Measurements from ENCODE around the gene CASZ1. TPM values are rescaled to one million over a fixed set of nuclear protein-coding genes. Genes with fewer than 3 reads are reported as not detected.
A peak's percentile ranks its signal among the peaks of the same experiment; 100 is the strongest.

CASZ1 gene
- total RNA-seq, 1 donor from 2014 or later, result 50.3 TPM

- peak; percentile 6 for ATAC-seq (ENCODE audit: poor library complexity)
- intact Hi-C loops (cut with DNase I), result no loop called here
- DNase-seq, result no peak
Measured at GRCh38 chr1:10738061-10739058, 58.1 kb downstream of the CASZ1 start.

GRCh38 chr1:10737651-10738050 lies 58.8 kb downstream of the CASZ1 start:
- intact Hi-C loops (cut with DNase I), result no loop called here
- ATAC-seq (ENCODE audit: poor library complexity) (peak; percentile 2), DNase-seq (no peak)

DNA sequence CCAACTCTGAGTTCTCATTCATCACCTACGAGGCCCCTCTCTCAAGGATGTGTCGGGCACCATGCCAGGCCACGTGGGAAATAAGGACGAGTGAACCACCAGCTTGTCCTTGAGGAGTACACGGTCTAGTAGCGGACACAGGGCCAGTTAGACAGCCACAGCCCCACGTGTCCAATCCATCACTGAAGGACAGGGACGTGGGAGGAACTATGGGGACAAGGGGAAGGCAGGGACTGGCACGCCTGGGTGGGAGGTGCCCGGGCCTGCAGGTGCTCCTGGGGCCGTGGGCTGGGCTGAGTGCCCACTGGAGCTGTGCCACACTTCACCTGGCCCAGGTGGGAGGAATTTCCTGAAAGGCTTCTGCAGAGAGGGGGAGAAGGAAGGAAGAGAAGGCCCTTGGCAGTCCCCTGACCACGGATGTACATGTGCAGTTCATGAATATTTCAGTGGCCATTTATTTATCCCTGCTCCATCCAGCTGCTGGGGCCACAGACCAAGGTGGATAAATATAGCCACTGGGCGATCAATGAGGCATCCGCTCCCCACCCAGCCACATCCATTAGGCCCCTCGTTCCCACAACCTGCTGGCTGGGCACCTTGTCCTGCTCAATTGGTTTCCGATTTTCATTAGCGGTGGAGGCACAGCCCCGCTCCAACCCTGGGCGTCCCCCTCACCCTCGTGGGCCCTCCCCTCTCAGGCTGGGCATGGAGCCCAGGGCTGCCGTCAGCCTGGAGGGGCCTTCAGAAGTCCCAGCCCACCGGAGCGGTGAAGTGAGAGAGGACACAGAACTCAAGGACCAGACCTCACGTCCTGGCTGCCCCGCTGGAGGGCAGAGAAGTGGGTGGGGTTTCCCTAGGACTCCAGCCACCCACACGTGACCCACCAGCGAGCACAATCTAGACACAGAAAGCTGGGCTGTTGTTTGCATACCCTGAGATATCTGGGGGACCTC lies 59.5 kb downstream of the CASZ1 start:
- DNase-seq, result peak; percentile 75
- intact Hi-C loops (cut with DNase I), result no loop called here

DNA sequence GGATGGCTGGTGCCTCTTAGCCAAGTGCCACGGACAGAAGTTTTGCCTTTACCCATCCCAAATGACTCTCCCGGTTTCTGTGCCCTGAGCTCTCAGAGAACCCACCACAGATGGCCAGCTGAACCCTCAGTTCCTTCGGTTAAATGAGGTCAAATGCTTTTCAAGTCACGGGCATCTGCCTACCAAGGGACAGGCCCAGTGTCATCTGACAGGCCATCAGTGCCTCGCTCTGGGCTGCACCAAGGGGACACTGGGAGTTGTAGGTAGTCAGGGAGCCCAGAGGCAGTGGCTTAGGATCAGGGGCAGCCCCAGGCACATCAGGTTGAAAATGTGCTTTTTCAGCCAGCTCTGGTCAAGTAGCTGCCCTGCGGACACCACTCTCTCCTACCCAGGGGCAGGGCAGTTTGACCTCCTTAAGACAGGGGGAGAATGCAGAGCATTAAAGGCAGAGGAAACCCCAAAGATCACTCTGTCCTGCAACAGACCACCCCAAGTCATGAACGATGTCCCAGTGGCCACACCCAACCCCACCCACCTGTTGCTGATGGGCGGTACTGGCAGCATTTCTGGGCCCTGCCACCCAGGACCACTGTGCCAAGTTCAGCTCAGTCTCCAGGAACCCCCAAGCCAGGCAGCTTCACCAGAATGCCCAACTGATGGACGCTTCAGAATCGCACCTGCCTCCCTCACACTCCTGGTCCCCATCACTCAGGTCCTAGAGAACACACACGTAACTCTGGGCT lies 60.7 kb downstream of the CASZ1 start:
- DNase-seq, result no peak
- intact Hi-C loops (cut with DNase I), result no loop called here
- ATAC-seq (ENCODE audit: poor library complexity), result peak; percentile 58

More for the DNA sequence above, 59.5 kb downstream of the CASZ1 start:
- peak; percentile 59 for ATAC-seq (ENCODE audit: poor library complexity)

- DNase-seq, result peak; percentile 67
- peak; percentile 67 for ATAC-seq (ENCODE audit: poor library complexity)
- intact Hi-C loops (cut with DNase I), result no loop called here
Measured at GRCh38 chr1:10734962-10735544, 61.4 kb downstream of the CASZ1 start.

GRCh38 chr1:10734375-10734774 lies 62.1 kb downstream of the CASZ1 start:
- intact Hi-C loops (cut with DNase I), result no loop called here
- ATAC-seq (ENCODE audit: poor library complexity) (no peak), DNase-seq (no peak)

DNA sequence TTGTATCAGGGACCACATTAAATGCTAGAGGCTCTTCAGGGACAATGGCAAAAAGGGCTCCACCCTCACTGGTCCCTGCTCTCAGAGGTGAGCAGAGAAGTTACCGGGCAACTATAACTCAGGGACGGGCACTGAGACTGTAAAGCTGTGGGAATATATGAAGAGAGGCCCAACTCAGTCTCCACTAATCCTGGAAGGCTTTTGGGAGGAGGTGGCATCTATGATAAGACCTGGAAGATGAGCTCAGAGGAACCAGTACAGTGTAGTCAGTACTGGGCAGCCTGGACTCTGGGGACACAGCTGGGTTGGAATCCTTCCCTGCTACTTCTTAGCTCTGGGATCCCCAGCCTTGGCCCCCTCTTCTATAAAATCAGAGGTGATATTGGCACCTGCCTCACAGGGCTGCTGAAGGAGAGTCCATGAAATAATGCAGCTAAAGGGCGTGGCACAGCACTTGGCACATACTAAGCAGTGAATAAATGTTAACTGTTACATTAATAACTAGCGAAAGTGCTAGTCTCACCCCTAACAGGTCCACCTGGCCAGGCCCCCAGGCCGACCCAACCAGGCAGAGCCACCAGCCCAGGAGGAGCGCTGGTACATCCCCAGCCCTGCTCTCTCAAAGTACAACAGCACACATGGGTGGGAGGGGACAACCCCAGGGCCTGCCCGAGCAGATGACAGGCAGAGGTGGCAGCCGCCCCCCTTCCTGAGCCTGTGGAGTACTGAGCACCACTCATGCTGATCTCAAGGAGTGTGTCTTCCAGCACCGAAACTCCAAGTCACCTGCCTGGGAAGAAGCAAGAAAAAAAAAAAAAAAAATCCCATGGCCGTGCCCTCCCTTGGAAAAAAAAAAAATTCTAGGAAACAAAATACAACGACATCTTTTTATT lies 62.7 kb downstream of the CASZ1 start:
- ATAC-seq (ENCODE audit: poor library complexity), result no peak
- intact Hi-C loops (cut with DNase I), result no loop called here
- no peak for DNase-seq

GRCh38 chr1:10730985-10731384 lies 65.5 kb downstream of the CASZ1 start:
- DNase-seq (no peak), ATAC-seq (ENCODE audit: poor library complexity) (no peak)
- intact Hi-C loops (cut with DNase I), result no loop called here

GRCh38 chr1:10728595-10729410 lies 67.6 kb downstream of the CASZ1 start:
- DNase-seq (no peak), ATAC-seq (ENCODE audit: poor library complexity) (no peak)
- intact Hi-C loops (cut with DNase I), result no loop called here

- intact Hi-C loops (cut with DNase I), result no loop called here
- ATAC-seq (ENCODE audit: poor library complexity) (peak; percentile 9), DNase-seq (peak; percentile 76)
Measured at GRCh38 chr1:10727751-10728232, 68.7 kb downstream of the CASZ1 start.

DNA sequence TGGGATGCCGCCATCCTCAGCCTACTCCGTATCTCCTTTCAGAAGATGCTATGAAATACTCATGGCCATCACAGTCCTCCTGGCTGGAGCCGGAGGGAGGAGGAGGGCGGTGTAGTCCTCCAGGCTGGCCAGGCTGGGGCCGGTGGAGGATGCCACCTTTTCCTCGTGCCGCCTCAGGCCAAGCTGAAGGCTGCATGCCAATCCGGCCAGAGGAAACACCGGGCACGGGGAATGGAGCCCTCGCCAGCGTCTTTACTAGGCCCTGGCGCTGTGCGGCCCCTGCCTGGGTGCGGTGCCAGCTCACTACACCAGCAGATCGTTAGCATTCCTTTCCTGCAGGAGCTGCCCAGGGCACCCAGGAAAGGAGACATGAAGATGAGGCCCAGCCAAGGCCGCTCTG lies 70.1 kb downstream of the CASZ1 start:
- DNase-seq (peak; percentile 88), ATAC-seq (ENCODE audit: poor library complexity) (peak; percentile 63)
- intact Hi-C loops (cut with DNase I), result no loop called here

DNA sequence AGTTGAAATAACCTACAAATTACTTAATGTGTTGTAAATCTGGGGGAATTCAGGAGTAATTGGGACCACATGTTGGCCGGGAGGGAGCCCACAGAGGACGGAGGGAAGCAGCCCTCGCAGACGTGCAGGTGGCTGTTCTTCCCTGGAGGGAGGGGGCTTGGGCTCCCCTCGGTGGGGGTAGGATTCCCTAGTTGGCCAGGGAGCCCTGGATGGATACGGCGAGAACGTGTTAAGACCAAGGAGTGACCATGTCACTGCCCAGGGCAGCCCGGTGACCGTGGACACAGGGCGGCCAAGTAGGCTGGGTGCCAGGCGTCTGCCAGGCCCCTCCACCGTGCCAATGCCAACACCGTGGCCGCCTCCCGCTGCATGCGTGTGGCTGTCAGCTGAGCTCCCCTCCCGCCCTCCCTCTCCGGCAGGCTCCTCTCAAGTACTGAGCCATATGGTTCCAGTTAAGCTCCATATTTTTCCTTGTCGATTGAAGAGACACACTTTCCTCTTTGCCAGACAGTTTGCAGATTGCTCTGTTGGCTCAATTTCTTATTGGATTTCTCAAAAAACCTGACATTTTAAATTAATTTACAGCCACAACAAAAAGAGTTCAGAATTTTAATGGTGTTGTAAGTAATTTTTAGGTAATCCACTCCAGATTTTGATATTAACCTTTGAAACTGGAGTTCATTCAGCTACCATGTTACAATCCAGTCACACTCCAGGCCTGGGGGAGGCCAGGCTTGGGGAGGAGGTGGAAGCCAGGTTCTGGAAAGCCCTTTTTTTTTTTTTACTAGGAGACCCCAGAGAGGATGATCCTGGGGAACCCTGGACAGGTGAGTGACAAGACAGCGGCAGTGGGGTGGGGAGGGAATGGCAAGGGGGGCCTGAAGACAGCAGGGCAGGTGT lies 71.2 kb downstream of the CASZ1 start:
- peak; percentile 50 for ATAC-seq (ENCODE audit: poor library complexity)

GRCh38 chr1:10724511-10724910 lies 71.9 kb downstream of the CASZ1 start:
- intact Hi-C loops (cut with DNase I), result no loop called here
- ATAC-seq (ENCODE audit: poor library complexity) (peak; percentile 1), DNase-seq (peak; percentile 31)

More for the DNA sequence above, 71.2 kb downstream of the CASZ1 start:
- intact Hi-C loops (cut with DNase I), result no loop called here
- DNase-seq, result peak; percentile 71

GRCh38 chr1:10724052-10724494 lies 72.4 kb downstream of the CASZ1 start:
- ATAC-seq (ENCODE audit: poor library complexity), result peak; percentile 78
- intact Hi-C loops (cut with DNase I), result no loop called here
- DNase-seq, result peak; percentile 71

DNA sequence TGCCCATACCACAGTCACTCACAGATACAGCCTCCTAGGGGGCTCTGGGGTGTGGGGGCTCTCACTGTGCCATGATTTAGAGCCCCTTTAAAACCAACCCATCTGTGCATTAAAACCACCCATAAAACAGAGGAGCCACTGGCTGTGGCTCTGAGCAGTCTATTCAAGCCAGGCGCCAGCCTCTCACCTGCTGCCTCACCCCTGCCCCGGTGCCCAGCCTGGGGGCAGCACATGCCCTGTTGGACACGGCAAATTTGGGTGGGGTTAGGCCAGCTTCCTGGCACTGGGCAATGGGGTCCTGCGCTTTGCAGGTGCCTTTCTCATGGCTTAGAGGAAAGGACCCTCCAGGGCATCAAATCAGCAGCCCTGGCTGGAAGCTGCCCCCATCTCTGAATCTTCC lies 73.1 kb downstream of the CASZ1 start:
- intact Hi-C loops (cut with DNase I), result no loop called here
- DNase-seq, result no peak
- no peak for ATAC-seq (ENCODE audit: poor library complexity)

Measured in Right ventricle myocardium superior (tissue), 1 donor.